AG20443 (cell line): Measurements from ENCODE around the gene ERICH3.

ENCODE experiments used
- DNase-seq: peaks from one replicate; pipeline ENCODE4 v3.0.0; 2012; ENCODE audit warnings: low spot score, mixed read lengths

The ERICH3 gene, protein sequence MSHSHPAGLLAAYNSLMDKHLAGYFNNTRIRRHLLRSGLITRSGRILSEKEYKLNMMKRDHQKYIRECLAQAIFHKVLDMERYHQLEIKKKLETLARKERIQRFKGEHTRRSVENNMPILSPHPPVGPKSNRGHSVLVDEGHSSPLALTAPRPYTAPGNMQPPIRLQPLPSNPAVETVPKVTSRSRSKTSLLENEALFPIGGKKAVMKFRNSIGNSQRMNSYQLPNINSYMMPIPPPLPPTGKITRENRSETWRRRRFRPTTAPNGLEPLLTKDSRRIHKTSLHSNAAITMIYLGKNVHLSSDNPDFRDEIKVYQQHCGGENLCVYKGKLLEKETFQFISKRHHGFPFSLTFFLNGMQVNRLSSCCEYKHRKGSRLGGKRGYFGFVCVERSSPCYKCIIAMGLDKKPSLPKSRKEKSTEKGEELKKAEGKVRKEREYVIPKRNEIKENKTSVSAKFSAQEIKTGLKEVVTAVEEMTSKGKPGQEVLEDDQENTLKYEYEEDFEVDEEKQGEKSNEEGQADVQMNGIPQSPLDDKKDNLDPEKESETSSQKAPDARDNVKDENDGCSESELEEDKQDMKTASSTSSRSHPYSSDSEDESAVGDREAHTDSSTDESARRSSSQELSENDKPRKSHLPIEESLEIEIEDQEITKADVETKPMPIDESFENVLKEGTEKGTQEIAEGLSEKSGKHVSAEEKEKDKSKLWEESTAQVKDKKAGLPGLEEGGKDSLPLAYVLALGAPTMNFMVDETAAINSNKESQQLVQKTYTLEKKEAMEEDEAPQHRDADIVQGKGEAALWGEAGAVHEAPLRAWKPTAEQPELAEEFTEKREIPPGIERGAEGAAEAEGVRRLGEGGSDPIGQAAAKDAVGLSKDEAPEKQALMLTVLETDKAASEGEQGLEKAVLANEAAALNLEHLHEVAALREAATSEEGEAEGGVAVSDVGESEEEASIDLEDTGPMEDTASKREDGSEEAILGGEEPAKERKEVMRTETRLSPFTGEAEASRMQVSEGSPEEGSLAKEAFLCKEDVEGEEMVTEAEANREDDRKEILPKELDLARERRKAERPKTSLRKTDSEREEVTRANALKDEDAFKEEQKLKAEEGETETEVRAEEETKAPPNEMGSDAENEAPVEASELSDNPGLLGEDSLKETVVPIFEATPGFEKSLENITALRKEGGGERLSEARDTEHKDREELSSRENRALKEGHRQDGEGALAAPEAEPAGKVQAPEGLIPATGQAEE (N-terminal part only)

DNA sequence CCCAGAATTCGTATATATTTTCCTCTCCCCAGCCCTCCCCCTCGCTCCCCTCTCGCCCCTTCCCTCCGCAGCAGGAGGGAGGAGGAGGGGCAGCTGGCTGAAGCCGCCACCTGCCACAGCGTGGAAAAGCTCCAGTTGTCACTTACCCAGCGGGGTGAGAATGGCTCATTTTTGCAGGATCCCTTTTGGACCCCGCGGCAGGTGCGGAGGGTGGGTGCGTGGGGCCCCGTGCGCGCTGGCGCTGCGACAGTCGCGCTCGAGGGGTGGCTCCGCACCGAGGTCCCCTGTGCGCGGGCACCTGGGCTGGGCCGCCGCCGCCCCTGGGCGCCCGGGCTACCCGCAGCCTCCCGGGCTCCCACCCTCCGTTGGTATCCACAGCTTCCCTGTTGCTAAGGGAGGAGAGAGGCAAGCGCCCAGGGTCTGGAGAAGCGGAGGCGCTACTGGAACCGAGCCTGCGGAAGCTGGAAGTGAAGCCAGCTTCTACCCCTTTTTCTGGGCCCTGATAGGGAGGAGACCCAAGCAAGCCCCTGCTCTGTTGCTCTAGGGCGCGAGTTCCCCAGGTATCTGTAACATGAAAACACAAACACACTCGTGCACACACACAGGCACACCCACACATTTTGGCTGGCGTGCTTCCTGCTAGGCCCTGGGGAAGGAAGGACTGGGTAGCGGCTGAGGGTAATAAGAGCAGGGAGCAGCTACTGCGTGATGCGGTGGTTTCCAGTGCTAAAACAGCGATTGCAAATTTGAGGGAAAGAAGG is at the start of gene ERICH3:
TSS of gene ERICH3 (minus strand) at position 442 of the 761 bp plus-strand sequence. CDS start at position 169, 273 bp downstream.
- peak; percentile 25 for DNase-seq

DNA sequence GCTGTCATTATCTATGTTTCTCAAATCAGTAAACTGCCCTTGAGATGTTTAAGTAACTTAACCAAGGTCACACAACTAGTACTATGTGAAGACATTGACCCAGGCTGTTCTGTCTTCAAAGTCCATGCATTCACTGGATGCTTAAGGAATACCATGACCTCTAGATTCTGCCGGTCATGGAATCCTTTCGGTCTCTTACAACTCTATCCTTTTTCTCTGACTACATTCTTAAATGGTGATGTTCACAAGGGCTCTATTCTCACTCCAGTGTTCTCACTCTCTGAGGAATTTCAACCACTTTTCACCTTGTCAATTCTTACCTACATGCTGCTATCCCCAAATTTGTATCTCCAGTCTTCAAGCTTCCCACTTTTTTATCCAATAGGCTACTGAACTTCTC is 44.0 kb upstream of the ERICH3 start:
- no peak for DNase-seq

DNA sequence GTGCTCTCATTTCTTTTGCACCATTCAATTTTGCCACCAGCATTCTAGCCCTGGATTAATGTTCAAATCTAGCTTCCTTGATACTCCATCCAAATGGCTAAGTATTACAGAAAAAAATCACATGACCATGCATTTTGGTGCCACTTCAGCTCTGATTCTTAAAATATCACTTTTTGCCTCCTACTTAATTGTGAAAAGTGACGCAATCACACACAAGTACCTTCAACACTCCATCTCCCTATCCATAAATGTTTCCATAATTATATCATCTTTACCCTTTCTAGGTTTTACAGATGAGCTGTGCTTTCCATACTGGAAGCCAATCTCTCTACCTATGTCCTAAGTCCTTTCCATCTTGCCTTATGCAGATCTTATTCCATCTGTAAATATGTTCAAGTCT is 43.2 kb upstream of the ERICH3 start:
- no peak for DNase-seq

DNA sequence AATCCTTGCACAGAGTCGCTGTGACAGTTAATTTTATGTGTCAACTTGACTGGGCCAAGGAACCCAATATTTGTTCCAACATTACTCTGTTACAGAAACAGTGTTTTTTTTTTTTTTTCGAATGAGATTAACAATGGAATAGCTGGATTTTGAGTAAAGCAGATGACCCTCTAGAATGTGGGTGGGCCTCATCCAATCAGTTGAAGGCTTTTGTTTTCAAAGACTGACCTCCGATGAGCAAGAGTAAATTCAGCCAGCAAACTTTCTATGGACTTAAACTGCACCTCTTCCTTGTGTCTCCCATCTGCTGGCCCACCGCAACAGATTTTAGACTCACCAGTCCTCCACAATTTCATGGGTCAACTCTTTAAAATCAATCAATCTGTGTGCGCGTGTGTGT is 42.2 kb upstream of the ERICH3 start:
- no peak for DNase-seq

DNA sequence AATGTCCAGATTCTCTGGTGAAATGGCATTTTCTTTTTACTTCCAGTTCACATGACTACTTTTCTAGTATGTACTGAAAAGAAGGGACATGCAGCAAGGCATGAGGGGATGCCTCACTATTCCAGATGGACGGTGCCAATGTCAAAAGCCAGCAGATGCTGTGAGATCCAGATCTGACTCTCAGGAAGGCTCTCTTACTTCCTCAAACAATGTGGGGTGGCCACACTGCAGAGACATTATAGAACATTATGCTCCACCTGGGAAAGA is 41.6 kb upstream of the ERICH3 start:
- no peak for DNase-seq

DNA sequence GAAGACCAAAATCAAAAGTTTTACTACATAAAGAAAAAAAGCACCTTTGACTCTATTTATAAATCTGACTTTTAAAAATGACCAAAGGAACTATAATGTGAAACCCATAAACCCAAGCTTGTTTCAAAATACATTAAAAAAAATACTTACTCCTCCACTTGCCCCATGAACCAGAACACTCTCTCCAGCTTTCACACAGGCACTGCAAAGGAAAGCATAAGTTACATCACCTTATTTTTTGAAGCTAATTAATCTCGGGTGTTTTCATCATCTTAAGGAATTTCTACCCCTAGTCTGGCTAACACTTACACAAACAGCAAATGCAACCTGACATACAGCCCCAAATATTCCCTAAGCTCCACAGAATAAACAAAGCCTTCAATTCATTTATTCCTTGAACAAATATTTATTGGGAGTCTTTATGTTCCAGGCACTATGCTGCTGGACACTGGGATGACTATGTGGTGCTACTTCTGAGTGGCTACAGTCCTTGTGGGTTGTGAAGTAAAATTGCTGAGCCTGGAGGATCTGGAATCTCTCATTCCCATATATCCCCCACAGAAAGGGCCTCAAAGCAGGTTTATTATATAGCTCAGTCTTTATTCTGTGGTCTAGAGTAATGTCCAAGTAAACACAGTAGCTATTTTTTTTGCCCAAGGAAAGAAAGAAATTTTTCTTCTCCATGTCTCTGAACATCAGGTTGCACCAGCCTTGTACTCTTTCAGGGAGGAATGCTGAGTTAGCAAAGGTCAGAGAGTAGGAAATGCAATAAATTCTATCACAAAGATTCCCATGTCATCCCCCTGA is 41.0 kb upstream of the ERICH3 start:
- no peak for DNase-seq

DNA sequence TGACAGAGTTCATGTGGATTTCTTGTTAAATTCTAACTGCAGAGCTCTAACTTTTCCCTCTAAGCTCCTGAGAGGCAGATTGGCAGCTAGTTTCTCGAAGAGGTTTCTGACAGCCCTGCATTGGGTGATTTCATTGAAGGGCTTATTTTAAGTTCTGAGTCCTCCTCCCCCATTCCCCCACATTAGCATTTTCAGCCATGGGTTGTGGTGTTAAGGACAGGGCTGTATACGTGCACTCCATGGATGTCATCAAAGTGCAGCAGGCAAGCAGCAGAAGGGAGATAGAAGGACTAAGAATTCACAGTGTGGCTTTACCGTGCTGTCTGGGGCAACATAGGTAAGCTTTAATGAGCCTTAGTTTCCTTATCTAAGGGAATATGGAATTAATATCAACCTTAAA is 40.3 kb upstream of the ERICH3 start:
- DNase-seq: no peak

DNA sequence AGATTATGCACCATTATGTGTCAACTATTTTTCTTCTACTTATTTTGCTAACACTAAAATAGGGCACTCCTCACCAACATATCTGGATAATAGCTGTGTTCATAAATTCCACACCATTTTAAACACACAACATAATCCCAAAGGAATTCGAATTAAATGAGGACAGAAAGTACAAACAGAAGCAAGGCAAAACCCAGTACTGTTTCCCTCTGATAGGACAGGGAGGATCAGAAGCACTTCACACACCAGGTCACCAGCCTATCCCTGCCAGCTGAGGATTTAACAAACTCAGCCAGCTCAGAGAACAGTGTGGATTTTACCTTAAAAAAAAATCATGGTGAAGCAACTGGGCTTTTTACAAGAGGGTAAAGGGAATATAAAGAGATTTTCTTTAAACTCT is 39.3 kb upstream of the ERICH3 start:
- no peak for DNase-seq

DNA sequence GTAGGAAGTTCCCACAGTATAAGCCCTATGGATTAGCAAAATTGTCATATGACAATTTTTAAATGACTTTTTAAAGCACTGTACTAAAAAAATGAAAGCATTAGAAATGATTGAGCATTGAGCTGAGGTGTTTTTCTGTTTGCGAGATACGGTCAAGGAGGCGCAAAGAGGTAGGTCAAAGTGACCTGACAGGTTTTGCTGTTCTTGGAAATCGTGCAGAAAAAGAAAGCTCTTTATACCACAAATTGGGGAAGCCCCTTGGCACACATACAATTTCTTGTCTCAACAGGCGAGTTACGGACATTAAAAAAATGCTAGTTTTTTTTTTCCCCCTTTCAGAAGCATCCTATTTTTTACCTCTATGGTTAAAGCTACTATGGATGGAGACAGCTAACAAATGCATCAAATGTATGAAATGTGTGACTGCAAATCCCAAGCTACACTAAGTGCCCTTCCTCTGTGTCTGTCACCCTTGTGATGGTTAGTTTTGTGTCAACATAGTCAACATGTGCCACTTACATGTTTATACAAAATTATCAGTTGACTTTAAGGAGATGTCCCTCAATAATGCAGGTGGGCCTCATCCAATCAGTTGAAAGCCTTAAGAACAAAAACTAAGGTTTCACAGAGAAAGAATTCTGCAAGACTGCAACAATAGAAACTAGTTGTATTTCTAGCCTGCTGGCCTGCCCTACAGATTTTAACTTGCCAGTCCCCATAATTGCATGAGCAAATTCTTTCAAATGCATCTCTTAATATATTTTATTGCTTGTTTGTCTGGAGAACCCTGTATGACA is 30.0 kb upstream of the ERICH3 start:
- DNase-seq: no peak

DNA sequence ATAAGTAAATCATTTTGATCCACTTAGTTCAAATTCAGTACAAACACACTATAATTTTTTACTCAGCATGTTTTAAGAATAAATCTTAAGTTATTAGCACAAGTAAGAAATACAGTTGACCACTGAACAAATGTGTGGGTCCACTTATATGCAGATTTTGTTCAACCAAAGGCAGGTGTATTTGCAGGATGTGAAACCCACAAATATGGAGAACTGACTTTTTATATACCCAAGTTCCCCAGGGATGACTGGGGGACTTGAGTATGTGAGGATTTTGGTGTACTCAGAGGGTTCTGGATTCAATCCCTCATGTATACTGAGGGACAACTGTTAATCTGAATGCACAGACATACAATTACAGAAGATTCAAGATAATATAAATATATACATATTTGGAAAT is 25.7 kb upstream of the ERICH3 start:
- no peak for DNase-seq

DNA sequence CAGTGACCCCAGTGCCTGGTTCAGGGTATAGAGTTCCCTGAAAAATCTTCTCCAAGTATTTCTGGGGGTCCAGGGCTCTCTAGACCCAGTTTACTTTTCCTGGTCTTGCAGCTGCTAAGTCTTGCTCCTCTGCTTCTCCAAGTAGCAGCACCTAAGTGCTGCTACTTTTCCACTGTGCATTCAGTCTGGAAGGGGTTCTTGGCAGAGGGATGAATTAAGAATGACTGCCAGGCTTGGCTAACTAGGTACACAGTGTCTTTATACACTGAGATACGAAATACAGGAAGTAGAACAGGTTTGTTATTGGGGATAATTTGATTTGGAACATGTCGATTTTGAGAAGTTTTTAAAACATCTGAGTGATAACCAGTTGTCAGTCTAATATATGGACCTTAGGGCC is 24.2 kb upstream of the ERICH3 start:
- no peak for DNase-seq

DNA sequence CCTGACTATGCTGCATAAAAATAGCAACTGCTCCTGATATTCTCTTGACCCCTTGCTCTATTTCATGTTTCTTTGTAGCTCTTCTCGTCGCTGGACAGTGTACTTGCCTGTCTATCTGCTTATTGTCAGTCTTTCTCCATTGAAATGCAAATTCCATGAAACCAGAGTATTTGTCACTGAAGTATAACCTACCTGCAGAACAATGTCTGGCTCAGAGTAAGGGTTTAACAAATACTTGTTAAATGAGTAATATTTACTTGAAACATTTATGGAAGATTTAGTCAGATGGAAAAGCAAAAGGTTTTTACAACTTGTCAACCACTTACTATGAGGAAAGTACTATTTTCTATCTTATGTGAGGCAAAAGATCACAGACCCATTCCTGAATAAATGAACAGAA is 19.9 kb upstream of the ERICH3 start:
- no peak for DNase-seq

DNA sequence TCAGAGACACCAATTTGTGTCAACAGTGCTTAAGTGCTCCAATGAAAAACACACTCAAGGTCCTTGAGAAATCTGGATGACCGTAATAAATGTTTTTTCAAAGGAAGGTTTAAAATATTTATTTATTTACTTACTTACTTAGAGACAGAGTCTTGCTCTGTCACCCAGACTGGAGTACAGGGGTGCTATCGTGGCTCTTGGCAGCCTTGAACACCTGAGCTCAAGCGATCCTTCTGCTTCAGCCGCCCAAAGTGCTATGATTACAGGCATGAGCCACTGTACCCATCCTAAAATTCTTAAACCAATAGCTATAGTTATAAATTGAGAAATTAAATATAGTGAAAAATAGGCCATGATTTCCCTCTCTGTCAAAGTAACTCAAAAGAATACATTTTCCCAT is 17.3 kb upstream of the ERICH3 start:
- DNase-seq: no peak

DNA sequence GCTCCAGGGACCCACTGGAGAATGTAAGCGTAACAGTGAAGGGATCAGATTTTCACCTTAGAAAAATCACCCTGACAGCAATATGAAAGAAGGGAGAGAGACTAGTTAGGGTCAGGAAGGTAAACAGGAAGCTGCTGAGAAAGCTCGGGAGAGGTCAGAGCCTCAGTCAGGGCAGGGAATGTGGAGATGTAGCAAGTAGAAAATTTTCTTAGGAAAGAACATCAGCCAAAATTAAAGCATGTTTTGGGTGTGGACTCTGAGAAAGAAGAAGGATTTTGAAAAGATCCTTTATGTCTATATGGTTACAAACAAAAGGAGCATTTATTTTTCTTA is 16.7 kb upstream of the ERICH3 start:
- no peak for DNase-seq

DNA sequence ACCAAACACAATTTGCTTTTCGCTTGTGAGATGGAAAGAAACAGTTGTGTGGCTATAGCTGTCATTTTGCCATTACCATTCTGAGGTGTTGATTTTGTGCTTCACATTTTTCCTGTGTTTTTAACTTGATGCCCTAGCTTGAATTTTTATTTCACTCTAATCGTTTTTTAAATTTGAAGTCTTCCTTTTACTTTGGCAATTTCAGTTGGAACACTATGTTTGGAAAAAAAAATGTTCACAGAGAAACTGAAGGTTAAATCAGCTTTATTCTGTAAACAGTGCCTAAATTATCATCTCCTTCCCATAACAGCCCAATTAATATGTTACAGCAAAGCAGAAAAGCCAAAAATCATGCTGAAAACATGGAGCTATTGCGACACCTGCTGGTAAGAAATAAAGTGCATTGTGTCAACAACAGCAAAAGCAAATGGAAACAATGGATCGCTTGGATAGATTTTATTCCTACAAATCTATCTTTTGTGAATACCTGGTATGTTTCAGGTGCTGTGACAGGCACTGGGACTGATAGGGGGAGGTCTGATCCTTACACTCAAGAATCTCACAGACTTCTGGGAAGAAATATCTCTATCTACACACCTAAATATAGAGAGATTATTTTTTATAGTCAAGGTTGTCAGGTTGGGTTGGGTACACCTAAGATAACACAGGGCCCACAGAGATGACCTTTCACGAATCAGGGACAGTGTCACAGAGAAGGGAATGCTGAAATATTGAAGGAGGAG is 16.2 kb upstream of the ERICH3 start:
- peak; percentile 37 for DNase-seq

DNA sequence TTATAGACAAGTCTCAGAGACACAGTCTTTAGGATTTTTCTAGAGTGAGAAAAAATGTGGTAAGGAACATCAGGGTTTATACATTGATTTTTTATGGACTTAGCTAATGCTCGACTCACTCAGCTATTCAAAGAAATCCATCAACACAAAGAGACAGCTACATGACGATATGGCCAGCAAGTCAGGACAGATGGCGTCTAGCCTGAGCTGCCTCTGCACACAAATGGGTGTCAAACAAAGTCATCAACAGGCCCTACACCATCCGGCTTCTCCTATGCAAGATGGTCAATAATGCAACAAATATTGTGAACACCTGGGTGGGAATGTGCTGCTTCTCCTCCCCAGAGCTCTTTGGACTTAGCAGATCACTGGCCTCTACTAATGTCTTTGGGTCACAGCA is 13.3 kb upstream of the ERICH3 start:
- no peak for DNase-seq

DNA sequence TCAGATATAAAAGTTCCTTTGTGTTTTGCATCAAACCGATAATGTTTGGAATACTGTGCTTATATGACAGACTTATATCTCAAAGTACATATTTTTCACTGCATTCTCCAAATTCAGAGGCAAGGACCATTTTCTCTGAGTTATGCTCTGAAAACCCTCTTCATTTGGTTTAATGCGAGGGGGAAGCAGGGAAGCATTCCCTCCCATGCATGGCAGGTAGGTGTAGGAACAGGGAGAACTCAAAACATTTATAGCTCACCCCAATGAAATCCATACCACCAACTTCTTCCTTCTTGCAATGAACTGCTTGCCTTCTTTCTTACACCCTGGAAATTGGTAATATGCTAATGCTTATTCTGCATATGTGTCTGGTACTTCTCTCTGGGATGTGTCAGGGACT is 10.7 kb upstream of the ERICH3 start:
- no peak for DNase-seq

DNA sequence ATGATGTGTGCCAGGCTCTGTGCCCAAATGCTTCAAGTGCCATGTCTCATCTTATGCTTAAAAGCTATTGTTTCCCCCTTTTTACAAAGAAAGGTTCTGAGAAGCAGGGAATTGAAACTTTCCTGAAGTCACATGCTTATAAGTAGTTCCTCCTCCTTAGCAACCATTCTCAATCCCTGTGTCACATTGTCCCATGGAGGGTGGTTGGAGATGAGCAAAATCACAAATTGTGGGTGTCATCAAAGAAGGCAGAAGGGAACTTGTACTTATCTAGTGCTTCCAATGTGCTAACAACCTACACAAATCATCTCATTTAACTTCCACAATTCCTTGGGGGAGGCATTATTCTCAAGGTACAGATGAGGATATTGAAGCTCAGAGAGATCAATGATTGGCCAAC is 10.1 kb upstream of the ERICH3 start:
- no peak for DNase-seq

DNA sequence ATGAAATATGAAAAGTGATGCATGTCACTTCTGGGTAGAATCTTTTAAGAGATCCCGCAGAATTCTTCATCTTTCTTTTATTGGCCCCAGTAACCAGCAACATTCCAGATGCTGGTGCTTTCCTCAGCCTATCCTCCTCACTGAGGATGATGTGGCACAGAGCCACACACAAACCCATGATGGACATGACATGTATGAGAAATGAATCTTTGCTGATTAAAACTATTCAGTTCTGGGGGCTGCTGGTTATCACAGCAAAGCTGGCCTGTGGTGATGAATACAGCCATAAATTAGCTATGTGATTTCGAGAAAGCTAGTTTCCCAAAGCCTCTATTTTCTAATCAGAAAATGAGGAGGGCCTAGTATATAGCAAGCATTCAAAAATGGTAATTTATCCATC is 8.3 kb upstream of the ERICH3 start:
- DNase-seq: no peak

DNA sequence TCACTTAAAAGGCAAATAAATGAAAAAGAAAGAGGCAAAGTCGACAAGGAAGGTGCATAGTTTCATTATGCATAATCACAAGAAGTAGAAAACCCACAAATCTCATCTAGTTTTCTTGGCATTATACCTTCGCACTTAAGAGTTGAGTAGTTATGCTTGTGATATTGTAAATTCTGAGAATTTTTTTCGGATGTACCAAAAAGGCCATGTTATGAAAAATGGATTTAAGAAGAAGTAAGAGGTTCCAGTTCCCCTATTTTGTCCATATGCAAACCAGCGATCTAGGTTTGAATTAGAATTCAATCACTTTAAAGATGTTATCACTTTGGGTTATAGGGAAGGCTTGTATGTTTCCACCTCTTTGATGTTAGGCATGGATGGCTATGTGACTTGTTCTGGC is 7.9 kb upstream of the ERICH3 start:
- DNase-seq: no peak
